ENCODE results near the gene TAB2. TPM values are rescaled to one million over a fixed set of nuclear protein-coding genes. Genes with fewer than 3 reads are reported as not detected.
A peak's percentile ranks its signal among the peaks of the same experiment; 100 is the strongest.

TAB2 gene
- total RNA-seq, 1 donor from 2014 or later = 45.1 TPM

GRCh38 chr6:149445095-149445466 lies 127.6 kb downstream of the TAB2 start:
- Mint-ChIP-seq H3K27me3 (ENCODE audit: low read depth) (peaks cover 14% of the 10 kb centered on the region), H3K36me3 (ENCODE audit: low read depth) (no peaks in the 10 kb centered on the region), H3K9me3 (no peaks in the 10 kb centered on the region), H3K4me1 (peaks cover 6% of the 10 kb centered on the region), H3K4me3 (no peak overlapping the region), H3K27ac (ENCODE audit: unreplicated experiment) (no peak overlapping the region)
- no peak for DNase-seq (ENCODE audit: low read depth, low spot score)
- no peak for TF ChIP-seq CTCF (conservative IDR thresholded peaks at IDR 0.05)

DNA sequence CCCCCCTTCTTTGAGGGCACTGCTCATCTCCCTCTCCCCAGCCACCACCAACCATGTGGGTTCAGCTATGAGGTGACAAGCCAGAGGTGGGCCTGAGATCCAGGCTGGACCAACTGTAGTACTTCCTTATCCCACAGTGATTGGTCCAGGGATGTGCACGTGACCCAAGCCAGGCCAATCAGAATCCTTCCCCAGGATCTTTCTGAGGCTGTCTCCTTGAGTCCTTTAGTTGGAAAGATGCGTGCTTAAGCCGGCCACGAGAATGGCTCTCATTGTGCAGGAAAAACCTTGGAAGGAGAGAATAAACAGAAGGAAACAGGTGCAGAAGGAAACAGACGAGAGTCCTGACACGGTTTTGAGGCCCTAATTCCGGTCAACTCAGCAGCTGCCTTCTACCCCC lies 128.1 kb downstream of the TAB2 start:
- Mint-ChIP-seq H3K36me3 (ENCODE audit: low read depth) (no peaks in the 10 kb centered on the region), H3K27ac (ENCODE audit: unreplicated experiment) (peak overlapping the region; percentile 12), H3K9me3 (no peaks in the 10 kb centered on the region), H3K4me3 (no peak overlapping the region), H3K27me3 (ENCODE audit: low read depth) (peaks cover 18% of the 10 kb centered on the region), H3K4me1 (peaks cover 6% of the 10 kb centered on the region)
- no peak for TF ChIP-seq CTCF (conservative IDR thresholded peaks at IDR 0.05)
- no peak for DNase-seq (ENCODE audit: low read depth, low spot score)

DNA sequence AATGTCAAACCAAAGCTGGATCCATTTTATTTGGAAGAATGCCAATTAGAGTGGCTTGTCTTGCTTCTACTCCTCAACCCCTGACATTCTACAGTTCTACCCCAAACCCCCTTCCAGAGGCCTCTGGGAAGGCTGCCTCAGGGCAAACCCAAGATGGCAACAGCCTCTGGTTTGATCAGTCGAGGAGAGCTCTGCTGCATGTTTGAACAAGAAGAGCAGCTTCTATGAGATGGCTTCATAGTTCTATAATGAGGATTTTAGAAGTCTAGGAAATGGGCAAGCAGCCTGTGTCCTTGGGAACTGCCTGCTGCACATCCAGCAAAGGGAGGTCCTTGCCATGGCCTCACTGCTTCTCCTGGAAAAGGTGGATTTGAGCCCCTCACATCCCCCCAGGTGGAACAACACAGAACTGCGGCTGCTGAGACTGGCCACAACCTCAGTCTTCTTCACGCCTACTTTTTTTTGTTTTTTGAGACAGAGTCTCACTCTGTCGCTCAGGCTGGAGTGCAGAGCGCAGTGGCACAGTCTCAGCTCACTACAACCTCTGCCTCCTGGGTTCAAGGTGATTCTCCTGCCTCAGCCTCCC lies 129.4 kb downstream of the TAB2 start:
- peaks cover 25% of the 10 kb centered on the region for H3K27me3 Mint-ChIP-seq (ENCODE audit: low read depth)
- H3K9me3 Mint-ChIP-seq = no peaks in the 10 kb centered on the region
- H3K4me1 Mint-ChIP-seq = no peaks in the 10 kb centered on the region
- no peak for DNase-seq (ENCODE audit: low read depth, low spot score)
- peak; percentile 15 for TF ChIP-seq CTCF (conservative IDR thresholded peaks at IDR 0.05)
- H3K36me3 Mint-ChIP-seq (ENCODE audit: low read depth) = no peaks in the 10 kb centered on the region
- H3K27ac Mint-ChIP-seq (ENCODE audit: unreplicated experiment) = no peak overlapping the region
- no peak overlapping the region for H3K4me3 Mint-ChIP-seq

DNA sequence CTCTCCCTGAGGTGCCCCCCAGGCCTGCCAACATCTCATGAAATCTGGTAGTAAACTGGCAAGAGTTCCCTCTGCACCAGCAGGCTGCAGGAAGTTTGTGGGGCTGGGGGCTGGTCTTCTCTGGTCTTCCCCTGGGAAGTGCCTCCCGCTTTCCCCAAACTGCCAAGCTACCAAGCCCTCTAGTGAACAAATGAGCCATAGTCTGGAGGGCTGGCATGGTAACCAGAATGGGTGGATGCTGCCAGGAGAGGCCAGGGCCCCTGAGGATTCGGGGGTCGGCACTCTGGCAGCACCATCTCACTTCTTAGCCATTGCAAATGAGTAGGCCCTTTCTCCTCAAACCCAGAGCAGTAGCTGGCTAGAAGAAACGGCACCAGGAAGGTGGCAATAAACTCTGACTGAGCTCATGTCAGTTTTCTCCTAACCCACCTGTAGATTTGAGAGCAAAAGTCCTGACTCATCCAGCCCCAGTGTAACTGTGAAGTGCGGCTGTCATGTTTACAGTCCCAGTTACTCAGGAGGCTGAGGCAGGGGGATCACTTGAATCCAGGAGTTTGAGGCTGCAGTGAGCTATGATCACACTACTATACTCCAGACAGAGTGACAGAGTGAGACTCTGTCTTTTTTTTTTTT lies 131.4 kb downstream of the TAB2 start:
- Mint-ChIP-seq H3K27me3 (ENCODE audit: low read depth) (peaks cover 37% of the 10 kb centered on the region), H3K36me3 (ENCODE audit: low read depth) (no peaks in the 10 kb centered on the region), H3K27ac (ENCODE audit: unreplicated experiment) (no peak overlapping the region), H3K4me1 (no peaks in the 10 kb centered on the region), H3K4me3 (no peak overlapping the region), H3K9me3 (no peaks in the 10 kb centered on the region)
- no peak for DNase-seq (ENCODE audit: low read depth, low spot score)
- TF ChIP-seq CTCF (conservative IDR thresholded peaks at IDR 0.05) = no peak

DNA sequence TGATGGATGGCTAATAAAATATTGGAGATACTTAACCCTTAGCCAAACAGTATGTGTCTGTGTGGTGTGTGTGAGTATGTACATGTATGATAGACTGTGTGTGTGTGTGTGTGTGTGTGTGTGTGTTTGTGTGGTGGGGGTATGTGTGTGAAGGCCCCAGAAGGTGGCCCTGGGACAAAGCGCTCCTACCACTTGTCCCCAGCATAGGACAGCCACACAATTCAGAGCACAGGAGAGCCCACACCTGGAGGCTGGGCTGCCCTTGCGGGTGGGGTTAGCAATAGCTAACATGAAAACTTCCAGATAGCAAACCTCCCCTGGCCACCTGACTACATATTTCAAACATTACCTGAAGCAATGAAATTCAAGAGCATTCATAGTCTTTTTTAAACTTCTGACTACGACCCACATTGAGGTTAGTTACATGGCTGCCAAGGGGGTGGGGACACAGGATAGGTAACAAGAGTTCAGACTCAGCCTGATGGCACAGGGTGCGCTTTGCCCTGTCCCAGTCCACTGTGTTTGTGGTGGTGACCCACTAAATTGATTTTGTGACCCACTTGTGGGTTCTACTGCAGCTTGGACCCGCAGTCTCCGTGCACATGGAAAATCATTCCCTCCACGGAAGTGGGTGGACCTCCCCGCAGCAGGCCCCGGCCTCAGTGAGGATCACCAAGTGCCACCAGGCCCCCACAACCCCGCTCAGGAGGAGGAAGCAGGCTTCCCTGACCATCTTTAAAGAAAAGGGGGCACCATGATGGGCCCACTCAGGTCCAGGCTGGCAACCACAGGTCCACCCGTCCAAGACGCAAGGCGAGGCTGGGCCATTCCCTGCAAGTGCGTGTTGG lies 132.5 kb downstream of the TAB2 start:
- no peak for TF ChIP-seq CTCF (conservative IDR thresholded peaks at IDR 0.05)
- no peak for DNase-seq (ENCODE audit: low read depth, low spot score)
- H3K4me3 Mint-ChIP-seq = peak overlapping the region; percentile 75
- no peaks in the 10 kb centered on the region for H3K36me3 Mint-ChIP-seq (ENCODE audit: low read depth)
- no peaks in the 10 kb centered on the region for H3K4me1 Mint-ChIP-seq
- H3K27ac Mint-ChIP-seq (ENCODE audit: unreplicated experiment) = peak overlapping the region; percentile 62
- H3K9me3 Mint-ChIP-seq = no peaks in the 10 kb centered on the region
- H3K27me3 Mint-ChIP-seq (ENCODE audit: low read depth) = peaks cover 37% of the 10 kb centered on the region

All from neural crest cell (in vitro differentiated cells).